Common myeloid progenitor, CD34-positive (primary cell): ENCODE data around the gene CNRIP1.

Experiments used
- CTCF ChIA-PET: fragments of 350-600 bp; sonication (Branson Sonifier 250); formaldehyde crosslinking; loops from one replicate; lab custom pipeline; 2021; ENCODE audit warnings: antibody characterized with exemption; lab: Charles Lee
- POLR2A ChIA-PET: fragments of 350-600 bp; sonication (Branson Sonifier 250); formaldehyde crosslinking; loops from one replicate; lab custom pipeline; 2021; ENCODE audit warnings: antibody characterized with exemption; lab: Charles Lee
- DNase-seq, 3 donors: peaks; one replicate each; pipeline versions ENCODE4 v3.0.0 to v3.0.0-alpha.2; 2013
- H3K27ac ChIP-seq, 2 experiments: 1 replicate in 1 of 2; 2 replicates in 1 of 2; pipeline ENCODE4 v1.7.0; 2013; ENCODE audit warnings: inconsistent platforms in 2 of 2, low read length in 2 of 2, mild to moderate bottlenecking in 2 of 2, low read depth in 1 of 2, moderate library complexity in 1 of 2; ENCODE audit not compliant: severe bottlenecking in 2 of 2, insufficient read depth in 1 of 2, poor library complexity in 1 of 2
- H3K27me3 ChIP-seq, 5 experiments: replicated peaks in 2 of 5; 1 replicate in 3 of 5; 2 replicates in 2 of 5; pipeline versions ENCODE4 v1.6.1 to v1.7.0; 2013; ENCODE audit warnings: low read length in 4 of 5, mild to moderate bottlenecking in 2 of 5, moderate library complexity in 2 of 5, inconsistent platforms in 1 of 5; ENCODE audit not compliant: insufficient read depth in 5 of 5, control insufficient read depth in 4 of 5
- H3K36me3 ChIP-seq, 4 experiments: 1 replicate in 2 of 4; 2 replicates in 2 of 4; pipeline versions ENCODE4 v1.6.1 to v1.7.0; 2013; ENCODE audit warnings: low read length in 3 of 4, control low read depth in 1 of 4, mild to moderate bottlenecking in 1 of 4; ENCODE audit not compliant: control insufficient read depth in 4 of 4, insufficient read depth in 4 of 4
- H3K4me1 ChIP-seq, 4 experiments: 1 replicate in 3 of 4; 2 replicates in 1 of 4; pipeline versions ENCODE4 v1.6.1 to v1.7.1; 2013; ENCODE audit warnings: low read length in 3 of 4, mild to moderate bottlenecking in 3 of 4, control low read depth in 1 of 4, inconsistent platforms in 1 of 4, moderate library complexity in 1 of 4; ENCODE audit not compliant: control insufficient read depth in 4 of 4, insufficient read depth in 4 of 4; ENCODE audit errors: control extremely low read depth in 1 of 4
- H3K4me3 ChIP-seq, 7 experiments: 1 replicate in 4 of 7; 2 replicates in 3 of 7; pipeline versions ENCODE4 v1.5.1 to v1.7.0; 2013; ENCODE audit warnings: mild to moderate bottlenecking in 7 of 7, low read length in 6 of 7, moderate library complexity in 6 of 7, inconsistent platforms in 2 of 7, low read depth in 2 of 7, control low read depth in 1 of 7; ENCODE audit not compliant: insufficient read depth in 4 of 7, control insufficient read depth in 1 of 7; ENCODE audit errors: extremely low read depth in 1 of 7
- H3K9me3 ChIP-seq, 5 experiments: 1 replicate in 4 of 5; 2 replicates in 1 of 5; pipeline versions ENCODE4 v1.6.1 to v1.7.1; 2013; ENCODE audit warnings: low read length in 4 of 5, mild to moderate bottlenecking in 2 of 5, inconsistent platforms in 1 of 5, low read depth in 1 of 5, moderate library complexity in 1 of 5; ENCODE audit not compliant: control insufficient read depth in 4 of 5, insufficient read depth in 2 of 5; ENCODE audit errors: control extremely low read depth in 1 of 5
- WGBS: methylation state at CpG from one replicate; pipeline ENCODE4 v1.1.5; 2013; ENCODE audit not compliant: insufficient coverage; 5-methylcytosine and 5-hydroxymethylcytosine counted together

CNRIP1 gene

DNA sequence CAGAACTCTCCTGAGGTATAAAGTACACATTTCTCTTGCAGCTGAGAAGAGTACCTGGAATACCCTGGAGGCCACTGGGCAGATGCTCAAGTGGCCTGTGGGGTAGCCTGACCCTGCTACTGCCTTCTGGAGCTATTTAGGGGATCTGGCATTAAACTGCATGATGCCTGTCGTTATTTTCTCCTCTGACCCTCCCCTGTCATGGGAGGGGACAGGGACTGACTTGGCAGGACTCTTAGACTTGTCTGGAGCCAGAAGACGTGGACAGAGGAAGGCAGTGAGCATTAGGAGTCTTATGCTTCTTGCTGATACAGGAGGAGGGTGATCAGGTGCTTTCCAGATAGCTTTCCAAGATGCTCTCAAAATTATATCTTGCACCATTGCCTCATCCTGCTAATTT lies 24.8 kb downstream of the CNRIP1 start:
- Histone ChIP-seq H3K4me1 (peaks cover 10 to 31% (median 28%) of the 10 kb centered on the region in 4 experiments), H3K27me3 (no peaks in the 10 kb centered on the region), H3K27ac (no peak overlapping the region), H3K36me3 (no peaks in the 10 kb centered on the region), H3K9me3 (no peaks in the 10 kb centered on the region), H3K4me3 (no peak overlapping the region)
- no peak for DNase-seq
- ChIA-PET CTCF (interaction anchor here (1.2 to 8.9 kb wide), 9 partner anchors 10 to 172 kb away, joined by 3 to 71 read pairs (median 6); no protein-coding TSS in a partner anchor), POLR2A (interaction anchor here (1.3 kb wide), 1 partner anchor 53 kb away, joined by 6 read pairs; no protein-coding TSS in a partner anchor)
- 100% methylated on average over 1 of the region's 2 CpGs for WGBS

- Histone ChIP-seq H3K4me3 (no peak overlapping the region), H3K27me3 (no peaks in the 10 kb centered on the region), H3K4me1 (peaks cover 10 to 34% (median 28%) of the 10 kb centered on the region in 4 experiments), H3K27ac (no peak overlapping the region), H3K36me3 (no peaks in the 10 kb centered on the region), H3K9me3 (no peaks in the 10 kb centered on the region)
- WGBS: no CpG with 5 or more reads among the region's 3 CpGs
- ChIA-PET CTCF (interaction anchor here (0.7 to 8.9 kb wide), 11 partner anchors 9 to 172 kb away, joined by 3 to 71 read pairs (median 6); no protein-coding TSS in a partner anchor), POLR2A (interaction anchor here (1.3 kb wide), 1 partner anchor 53 kb away, joined by 6 read pairs; no protein-coding TSS in a partner anchor)
- no peak for DNase-seq
Observed at GRCh38 chr2:68294187-68294586, 25.6 kb downstream of the CNRIP1 start.

GRCh38 chr2:68293755-68294154 lies 26.0 kb downstream of the CNRIP1 start:
- no peak overlapping the region for H3K4me3 ChIP-seq
- H3K4me1 ChIP-seq: peaks cover 10 to 34% (median 29%) of the 10 kb centered on the region in 4 experiments
- 67% methylated on average over 3 of the region's 6 CpGs for WGBS
- no peaks in the 10 kb centered on the region for H3K36me3 ChIP-seq
- no peak overlapping the region for H3K27ac ChIP-seq
- H3K27me3 ChIP-seq: no peaks in the 10 kb centered on the region
- CTCF ChIA-PET: interaction anchor here (0.6 to 8.9 kb wide), 13 partner anchors 8 to 192 kb away, joined by 3 to 71 read pairs (median 5); no protein-coding TSS in a partner anchor
- peak in 2 of 3 donors; percentile 61 to 66 for DNase-seq
- no peaks in the 10 kb centered on the region for H3K9me3 ChIP-seq
- POLR2A ChIA-PET: interaction anchor here (1.3 kb wide), 1 partner anchor 52 kb away, joined by 6 read pairs; no protein-coding TSS in a partner anchor

DNA sequence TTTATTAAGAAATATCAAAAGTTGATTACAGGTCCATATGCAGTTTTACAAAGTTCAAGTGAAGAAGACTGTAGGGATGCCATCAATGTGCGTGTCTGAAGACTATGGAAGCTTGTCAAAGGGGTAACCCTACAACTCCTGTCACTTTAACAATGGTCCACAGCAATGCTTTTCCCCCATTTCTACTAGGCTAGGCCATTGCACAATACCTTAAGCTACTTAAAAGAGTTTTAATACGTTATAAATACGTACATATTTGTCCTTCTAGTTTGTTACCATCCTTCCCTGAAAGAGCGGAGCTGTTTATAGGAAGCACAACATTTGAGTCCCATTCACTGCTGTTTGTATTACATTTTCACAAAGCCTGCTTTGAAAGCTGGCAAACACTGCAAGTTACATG lies 26.7 kb downstream of the CNRIP1 start:
- POLR2A ChIA-PET: interaction anchor here (0.6 kb wide), 1 partner anchor 21 kb away, joined by 3 read pairs; no protein-coding TSS in a partner anchor
- CTCF ChIA-PET: interaction anchor here (0.7 to 8.9 kb wide), 20 partner anchors 10 to 170 kb away, joined by 3 to 71 read pairs (median 6); partner anchors contain the start of gene CNRIP1
- Histone ChIP-seq H3K27ac (no peak overlapping the region), H3K9me3 (no peaks in the 10 kb centered on the region), H3K36me3 (no peaks in the 10 kb centered on the region), H3K27me3 (no peaks in the 10 kb centered on the region), H3K4me1 (peaks cover 10 to 41% (median 35%) of the 10 kb centered on the region in 4 experiments), H3K4me3 (no peak overlapping the region)
- 100% methylated on average over 1 of the region's 4 CpGs for WGBS
- DNase-seq: no peak

GRCh38 chr2:68292108-68292710 lies 27.5 kb downstream of the CNRIP1 start:
- Histone ChIP-seq H3K36me3 (no peaks in the 10 kb centered on the region), H3K4me3 (no peak overlapping the region), H3K27me3 (no peaks in the 10 kb centered on the region), H3K27ac (no peak overlapping the region), H3K4me1 (peaks cover 10 to 49% (median 40%) of the 10 kb centered on the region in 4 experiments), H3K9me3 (no peaks in the 10 kb centered on the region)
- WGBS: no CpG with 5 or more reads among the region's 3 CpGs
- peak; percentile 60 to 74 (median 70) for DNase-seq
- CTCF ChIA-PET: interaction anchor here (0.7 to 8.9 kb wide), 35 partner anchors 10 to 176 kb away, joined by 3 to 71 read pairs (median 4); partner anchors contain the start of gene CNRIP1
- POLR2A ChIA-PET: no interaction called here

GRCh38 chr2:68291314-68291713 lies 28.4 kb downstream of the CNRIP1 start:
- H3K36me3 ChIP-seq: no peaks in the 10 kb centered on the region
- H3K4me1 ChIP-seq: peaks cover 10 to 49% (median 40%) of the 10 kb centered on the region in 4 experiments
- H3K4me3 ChIP-seq: no peak overlapping the region
- no peak for DNase-seq
- no peaks in the 10 kb centered on the region for H3K9me3 ChIP-seq
- H3K27me3 ChIP-seq: no peaks in the 10 kb centered on the region
- CTCF ChIA-PET: interaction anchor here (0.8 to 8.9 kb wide), 21 partner anchors 9 to 175 kb away, joined by 3 to 71 read pairs (median 7); partner anchors contain the start of gene CNRIP1
- 33% methylated on average over 3 of the region's 6 CpGs for WGBS
- peak overlapping the region in 1 of 2 experiments; percentile 35 for H3K27ac ChIP-seq
- POLR2A ChIA-PET: no interaction called here
